C4-2B (cell line): ENCODE measurements around the gene PPP3CA.

Source experiments
- ZFX ChIP-seq: fragments of 450-650 bp; IDR thresholded peaks from 2 replicates; pipeline ENCODE4 v1.6.1; 2017
- TF ChIP-seq, protein P1 (sequence below): fragments of 450-650 bp; conservative IDR thresholded peaks from 2 replicates; pipeline ENCODE4 v1.5.1; 2017; ENCODE audit warnings: mild to moderate bottlenecking

DNA sequence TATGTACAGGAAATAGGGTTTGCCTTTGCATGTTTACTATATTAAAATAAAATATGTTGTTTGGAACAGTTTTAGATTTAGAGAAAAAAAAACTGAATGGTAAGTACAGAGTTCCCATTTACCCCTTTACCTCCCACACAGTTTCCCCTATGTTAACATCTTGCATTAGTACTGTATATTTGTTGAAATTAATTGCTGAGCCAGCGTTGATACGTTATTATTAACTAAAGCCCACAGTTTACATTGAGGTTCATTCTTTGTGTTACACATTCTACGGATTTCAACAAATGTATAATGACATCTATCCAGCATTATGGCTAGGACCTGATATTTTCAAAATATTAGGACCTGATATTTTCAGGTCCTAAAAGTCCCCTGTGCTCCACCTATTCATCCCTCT lies 70.7 kb downstream of the PPP3CA start:
- TF ChIP-seq, protein P1, sequence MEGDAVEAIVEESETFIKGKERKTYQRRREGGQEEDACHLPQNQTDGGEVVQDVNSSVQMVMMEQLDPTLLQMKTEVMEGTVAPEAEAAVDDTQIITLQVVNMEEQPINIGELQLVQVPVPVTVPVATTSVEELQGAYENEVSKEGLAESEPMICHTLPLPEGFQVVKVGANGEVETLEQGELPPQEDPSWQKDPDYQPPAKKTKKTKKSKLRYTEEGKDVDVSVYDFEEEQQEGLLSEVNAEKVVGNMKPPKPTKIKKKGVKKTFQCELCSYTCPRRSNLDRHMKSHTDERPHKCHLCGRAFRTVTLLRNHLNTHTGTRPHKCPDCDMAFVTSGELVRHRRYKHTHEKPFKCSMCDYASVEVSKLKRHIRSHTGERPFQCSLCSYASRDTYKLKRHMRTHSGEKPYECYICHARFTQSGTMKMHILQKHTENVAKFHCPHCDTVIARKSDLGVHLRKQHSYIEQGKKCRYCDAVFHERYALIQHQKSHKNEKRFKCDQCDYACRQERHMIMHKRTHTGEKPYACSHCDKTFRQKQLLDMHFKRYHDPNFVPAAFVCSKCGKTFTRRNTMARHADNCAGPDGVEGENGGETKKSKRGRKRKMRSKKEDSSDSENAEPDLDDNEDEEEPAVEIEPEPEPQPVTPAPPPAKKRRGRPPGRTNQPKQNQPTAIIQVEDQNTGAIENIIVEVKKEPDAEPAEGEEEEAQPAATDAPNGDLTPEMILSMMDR, result no peak
- TF ChIP-seq ZFX, result no peak
